Measurements from ENCODE around the gene MARS1.
A peak's percentile ranks its signal among the peaks of the same experiment; 100 is the strongest.

The MARS1 gene

GRCh38 chr12:57549203-57549908 lies 61.5 kb downstream of the MARS1 start:
- H3K4me3 ChIP-seq = peak overlapping the region; percentile 68
- no peak for DNase-seq (ENCODE audit: low read depth, low spot score)
- no peak overlapping the region for H3K9ac ChIP-seq (ENCODE audit: insufficient read length)
- TF ChIP-seq EZH2 (IDR thresholded peaks at IDR 0.05) = no peak
- no peak for TF ChIP-seq POLR2AphosphoS5 (IDR thresholded peaks at IDR 0.05; ENCODE audit: borderline replicate concordance, low read depth, low read length)
- no peak for TF ChIP-seq FOXP2 (optimal IDR thresholded peaks at IDR 0.05; ENCODE audit: control extremely low read depth, extremely low read length, insufficient read depth)
- peaks cover 7% of the 10 kb centered on the region; the same call in 1 of the 2 replicates for H3K36me3 ChIP-seq (ENCODE audit: insufficient read depth, low read length)
- no peak overlapping the region for H3K27ac ChIP-seq
- no peaks in the 10 kb centered on the region for H3K9me3 ChIP-seq (ENCODE audit: low read depth, low read length)

- no peak for DNase-seq (ENCODE audit: low read depth, low spot score)
Measured at GRCh38 chr12:57549909-57550640, 62.2 kb downstream of the MARS1 start, which contains the start of gene KIF5A. KIF5A (plus strand) TSS chr12:57550044; CDS start chr12:57550272, 228 bp downstream.

GRCh38 chr12:57550641-57551549 lies 63.0 kb downstream of the MARS1 start:
- DNase-seq (ENCODE audit: low read depth, low spot score) = no peak
- Histone ChIP-seq H3K9me3 (ENCODE audit: low read depth, low read length) (no peaks in the 10 kb centered on the region), H3K4me3 (no peak overlapping the region), H3K9ac (ENCODE audit: insufficient read length) (no peak overlapping the region), H3K27ac (no peak overlapping the region), H3K36me3 (ENCODE audit: insufficient read depth, low read length) (no peaks in the 10 kb centered on the region)
- no peak for TF ChIP-seq EZH2 (IDR thresholded peaks at IDR 0.05)
- TF ChIP-seq POLR2AphosphoS5 (IDR thresholded peaks at IDR 0.05; ENCODE audit: borderline replicate concordance, low read depth, low read length) = no peak
- no peak for TF ChIP-seq FOXP2 (optimal IDR thresholded peaks at IDR 0.05; ENCODE audit: control extremely low read depth, extremely low read length, insufficient read depth)

More at GRCh38 chr12:57549909-57550640, 62.2 kb downstream of the MARS1 start, which contains the start of gene KIF5A:
- TF ChIP-seq EZH2 (IDR thresholded peaks at IDR 0.05) (no peak), POLR2AphosphoS5 (IDR thresholded peaks at IDR 0.05; ENCODE audit: borderline replicate concordance, low read depth, low read length) (peak; percentile 32; the same call in 1 of the 2 replicates), FOXP2 (optimal IDR thresholded peaks at IDR 0.05; ENCODE audit: control extremely low read depth, extremely low read length, insufficient read depth) (no peak)
- Histone ChIP-seq H3K36me3 (ENCODE audit: insufficient read depth, low read length) (peaks cover 3% of the 10 kb centered on the region; the same call in 1 of the 2 replicates), H3K9ac (ENCODE audit: insufficient read length) (no peak within 1 kb of the TSS), H3K27ac (no peak within 1 kb of the TSS), H3K4me3 (peak within 1 kb of the TSS; percentile 68), H3K9me3 (ENCODE audit: low read depth, low read length) (no peaks in the 10 kb centered on the region)

- H3K36me3 ChIP-seq (ENCODE audit: insufficient read depth, low read length) = no peaks in the 10 kb centered on the region
- no peak overlapping the region for H3K4me3 ChIP-seq
- no peak overlapping the region for H3K9ac ChIP-seq (ENCODE audit: insufficient read length)
- no peaks in the 10 kb centered on the region for H3K9me3 ChIP-seq (ENCODE audit: low read depth, low read length)
- DNase-seq (ENCODE audit: low read depth, low spot score) = no peak
- TF ChIP-seq EZH2 (IDR thresholded peaks at IDR 0.05) (no peak), POLR2AphosphoS5 (IDR thresholded peaks at IDR 0.05; ENCODE audit: borderline replicate concordance, low read depth, low read length) (no peak), FOXP2 (optimal IDR thresholded peaks at IDR 0.05; ENCODE audit: control extremely low read depth, extremely low read length, insufficient read depth) (no peak)
- H3K27ac ChIP-seq = no peak overlapping the region
Measured at GRCh38 chr12:57551637-57552305, 63.9 kb downstream of the MARS1 start.

- no peak for TF ChIP-seq POLR2AphosphoS5 (IDR thresholded peaks at IDR 0.05; ENCODE audit: borderline replicate concordance, low read depth, low read length)
- TF ChIP-seq FOXP2 (optimal IDR thresholded peaks at IDR 0.05; ENCODE audit: control extremely low read depth, extremely low read length, insufficient read depth) = no peak
- no peak for TF ChIP-seq EZH2 (IDR thresholded peaks at IDR 0.05)
- Histone ChIP-seq H3K36me3 (ENCODE audit: insufficient read depth, low read length) (no peaks in the 10 kb centered on the region), H3K4me3 (no peak overlapping the region), H3K9ac (ENCODE audit: insufficient read length) (no peak overlapping the region), H3K27ac (no peak overlapping the region), H3K9me3 (ENCODE audit: low read depth, low read length) (no peaks in the 10 kb centered on the region)
- DNase-seq (ENCODE audit: low read depth, low spot score) = no peak
Measured at GRCh38 chr12:57552306-57552651, 64.4 kb downstream of the MARS1 start.

- DNase-seq (ENCODE audit: low read depth, low spot score) = no peak
- Histone ChIP-seq H3K27ac (no peak overlapping the region), H3K4me3 (no peak overlapping the region), H3K36me3 (ENCODE audit: insufficient read depth, low read length) (no peaks in the 10 kb centered on the region), H3K9ac (ENCODE audit: insufficient read length) (no peak overlapping the region), H3K9me3 (ENCODE audit: low read depth, low read length) (no peaks in the 10 kb centered on the region)
- TF ChIP-seq EZH2 (IDR thresholded peaks at IDR 0.05) (no peak), FOXP2 (optimal IDR thresholded peaks at IDR 0.05; ENCODE audit: control extremely low read depth, extremely low read length, insufficient read depth) (no peak), POLR2AphosphoS5 (IDR thresholded peaks at IDR 0.05; ENCODE audit: borderline replicate concordance, low read depth, low read length) (no peak)
Measured at GRCh38 chr12:57552835-57553313, 65.0 kb downstream of the MARS1 start.

- H3K9ac ChIP-seq (ENCODE audit: insufficient read length) = no peak overlapping the region
- H3K36me3 ChIP-seq (ENCODE audit: insufficient read depth, low read length) = no peaks in the 10 kb centered on the region
- H3K27ac ChIP-seq = no peak overlapping the region
- H3K4me3 ChIP-seq = no peak overlapping the region
- H3K9me3 ChIP-seq (ENCODE audit: low read depth, low read length) = no peaks in the 10 kb centered on the region
- no peak for DNase-seq (ENCODE audit: low read depth, low spot score)
- TF ChIP-seq FOXP2 (optimal IDR thresholded peaks at IDR 0.05; ENCODE audit: control extremely low read depth, extremely low read length, insufficient read depth) (no peak), EZH2 (IDR thresholded peaks at IDR 0.05) (no peak), POLR2AphosphoS5 (IDR thresholded peaks at IDR 0.05; ENCODE audit: borderline replicate concordance, low read depth, low read length) (no peak)
Measured at GRCh38 chr12:57553343-57554202, 65.7 kb downstream of the MARS1 start.

Data from SK-N-MC (cell line).